Measurements from ENCODE around the gene TENM4. TPM values are rescaled to one million over a fixed set of nuclear protein-coding genes. Genes with fewer than 3 reads are reported as not detected.

TENM4 gene
- total RNA-seq, 1 donor from 2014 or later: 16.9 TPM

GRCh38 chr11:79028225-79028624 lies 412.6 kb downstream of the TENM4 start:
- no peak for DNase-seq (ENCODE audit: low spot score)

GRCh38 chr11:79026803-79027445 lies 413.9 kb downstream of the TENM4 start:
- DNase-seq (ENCODE audit: low spot score): peak; percentile 29

- no peak for DNase-seq (ENCODE audit: low spot score)
Observed at GRCh38 chr11:79025622-79026021, 415.2 kb downstream of the TENM4 start.

GRCh38 chr11:79025097-79025496 lies 415.7 kb downstream of the TENM4 start:
- no peak for DNase-seq (ENCODE audit: low spot score)

- DNase-seq (ENCODE audit: low spot score): no peak
Observed at GRCh38 chr11:79022265-79022664, 418.6 kb downstream of the TENM4 start.

GRCh38 chr11:79021601-79022000 lies 419.2 kb downstream of the TENM4 start:
- DNase-seq (ENCODE audit: low spot score): no peak

GRCh38 chr11:79019975-79020374 lies 420.9 kb downstream of the TENM4 start:
- no peak for DNase-seq (ENCODE audit: low spot score)

- DNase-seq (ENCODE audit: low spot score): no peak
Observed at GRCh38 chr11:79019277-79019676, 421.6 kb downstream of the TENM4 start.

- DNase-seq (ENCODE audit: low spot score): peak; percentile 94
Observed at GRCh38 chr11:79018371-79018849, 422.4 kb downstream of the TENM4 start.

GRCh38 chr11:79017811-79018210 lies 423.0 kb downstream of the TENM4 start:
- no peak for DNase-seq (ENCODE audit: low spot score)

GRCh38 chr11:79013509-79013908 lies 427.3 kb downstream of the TENM4 start:
- DNase-seq (ENCODE audit: low spot score): no peak

GRCh38 chr11:79011357-79011756 lies 429.5 kb downstream of the TENM4 start:
- no peak for DNase-seq (ENCODE audit: low spot score)

- no peak for DNase-seq (ENCODE audit: low spot score)
Observed at GRCh38 chr11:79007771-79008402, 432.9 kb downstream of the TENM4 start.

GRCh38 chr11:79006854-79007253 lies 434.0 kb downstream of the TENM4 start:
- no peak for DNase-seq (ENCODE audit: low spot score)

- DNase-seq (ENCODE audit: low spot score): no peak
Observed at GRCh38 chr11:78996007-78996406, 444.8 kb downstream of the TENM4 start.

GRCh38 chr11:78995171-78995570 lies 445.7 kb downstream of the TENM4 start:
- DNase-seq (ENCODE audit: low spot score): peak; percentile 38

- no peak for DNase-seq (ENCODE audit: low spot score)
Observed at GRCh38 chr11:78993802-78994430, 446.9 kb downstream of the TENM4 start.

- no peak for DNase-seq (ENCODE audit: low spot score)
Observed at GRCh38 chr11:78991681-78992080, 449.1 kb downstream of the TENM4 start.

- DNase-seq (ENCODE audit: low spot score): no peak
Observed at GRCh38 chr11:78990261-78990660, 450.6 kb downstream of the TENM4 start.

GRCh38 chr11:78987748-78988147 lies 453.1 kb downstream of the TENM4 start:
- no peak for DNase-seq (ENCODE audit: low spot score)

- no peak for DNase-seq (ENCODE audit: low spot score)
Observed at GRCh38 chr11:78986305-78986704, 454.5 kb downstream of the TENM4 start.

GRCh38 chr11:78985663-78986062 lies 455.2 kb downstream of the TENM4 start:
- no peak for DNase-seq (ENCODE audit: low spot score)

GRCh38 chr11:78982473-78982872 lies 458.4 kb downstream of the TENM4 start:
- DNase-seq (ENCODE audit: low spot score): peak; percentile 95

All from umbilical cord (tissue), 2 donors.